GM12874 (cell line): Measurements from ENCODE around the gene DNAAF9.

Source experiments
- TF ChIP-seq, protein P1 (sequence below): IDR thresholded peaks from 2 replicates; pipeline ENCODE4 v1.5.1; 2011; ENCODE audit warnings: low read depth, mild to moderate bottlenecking, control low read depth, low read length, moderate library complexity; ENCODE audit not compliant: insufficient read depth

Gene DNAAF9

GRCh38 chr20:3402453-3402852 lies 5.0 kb downstream of the DNAAF9 start:
- TF ChIP-seq, protein P1, sequence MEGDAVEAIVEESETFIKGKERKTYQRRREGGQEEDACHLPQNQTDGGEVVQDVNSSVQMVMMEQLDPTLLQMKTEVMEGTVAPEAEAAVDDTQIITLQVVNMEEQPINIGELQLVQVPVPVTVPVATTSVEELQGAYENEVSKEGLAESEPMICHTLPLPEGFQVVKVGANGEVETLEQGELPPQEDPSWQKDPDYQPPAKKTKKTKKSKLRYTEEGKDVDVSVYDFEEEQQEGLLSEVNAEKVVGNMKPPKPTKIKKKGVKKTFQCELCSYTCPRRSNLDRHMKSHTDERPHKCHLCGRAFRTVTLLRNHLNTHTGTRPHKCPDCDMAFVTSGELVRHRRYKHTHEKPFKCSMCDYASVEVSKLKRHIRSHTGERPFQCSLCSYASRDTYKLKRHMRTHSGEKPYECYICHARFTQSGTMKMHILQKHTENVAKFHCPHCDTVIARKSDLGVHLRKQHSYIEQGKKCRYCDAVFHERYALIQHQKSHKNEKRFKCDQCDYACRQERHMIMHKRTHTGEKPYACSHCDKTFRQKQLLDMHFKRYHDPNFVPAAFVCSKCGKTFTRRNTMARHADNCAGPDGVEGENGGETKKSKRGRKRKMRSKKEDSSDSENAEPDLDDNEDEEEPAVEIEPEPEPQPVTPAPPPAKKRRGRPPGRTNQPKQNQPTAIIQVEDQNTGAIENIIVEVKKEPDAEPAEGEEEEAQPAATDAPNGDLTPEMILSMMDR, result no peak

GRCh38 chr20:3400260-3401155 lies 7.0 kb downstream of the DNAAF9 start:
- TF ChIP-seq, protein P1, result no peak

GRCh38 chr20:3398681-3399252 lies 8.7 kb downstream of the DNAAF9 start:
- TF ChIP-seq, protein P1, result no peak

DNA sequence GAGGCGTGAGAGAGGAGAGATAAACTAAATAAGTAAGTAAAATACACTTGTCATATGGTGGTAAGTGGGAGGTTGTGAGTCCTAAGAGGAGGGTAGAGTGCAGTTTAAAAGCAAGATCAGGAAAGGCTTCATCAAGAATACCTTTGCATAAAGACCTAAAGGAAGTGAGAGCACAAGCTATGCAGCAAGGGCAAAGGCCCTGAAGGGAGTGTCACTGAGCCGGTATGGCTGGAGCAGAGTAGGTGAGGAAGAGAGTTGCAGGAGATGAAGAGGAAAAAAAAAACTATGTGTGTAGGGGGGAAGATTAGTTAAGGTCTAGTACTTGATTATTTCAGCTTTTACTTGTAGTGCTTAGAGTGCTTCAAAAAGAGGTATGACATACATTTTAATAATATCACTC lies 11.0 kb downstream of the DNAAF9 start:
- TF ChIP-seq, protein P1, result no peak

GRCh38 chr20:3392756-3393155 lies 14.7 kb downstream of the DNAAF9 start:
- TF ChIP-seq, protein P1, result no peak

DNA sequence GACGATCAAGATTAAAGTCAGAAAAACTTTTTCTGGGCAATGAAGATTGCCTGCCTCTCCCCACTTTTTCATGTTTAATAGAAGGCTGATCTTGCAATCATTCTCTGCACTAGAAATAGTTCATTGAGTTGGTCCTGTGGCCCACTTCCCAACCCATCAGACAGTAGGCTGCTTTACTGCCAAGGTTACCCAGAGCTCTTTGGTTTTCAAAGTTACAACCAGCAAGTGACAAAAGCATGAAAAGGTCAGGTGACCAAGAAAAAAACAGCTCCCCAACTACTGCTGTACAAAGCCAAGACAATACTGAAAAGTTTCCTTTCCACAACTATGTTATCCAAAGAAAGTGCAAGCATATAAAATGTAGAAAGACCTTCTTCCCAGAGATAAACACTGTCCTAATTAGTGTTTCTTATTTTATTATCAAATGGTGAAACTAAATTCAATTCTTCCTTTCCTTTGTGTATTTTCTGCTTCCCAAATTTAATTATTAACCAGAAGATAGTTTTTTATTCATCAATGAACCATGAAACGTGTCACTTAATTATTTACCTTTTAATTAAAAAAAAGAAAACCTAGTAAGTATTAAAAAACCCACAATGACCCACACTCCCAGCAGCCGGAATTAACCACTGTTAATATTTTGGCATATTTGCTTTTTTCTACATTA lies 16.6 kb downstream of the DNAAF9 start:
- TF ChIP-seq, protein P1, result no peak

- TF ChIP-seq, protein P1, result no peak
Observed at GRCh38 chr20:3383878-3384495, 23.5 kb downstream of the DNAAF9 start.
